HFF-Myc (cell line): ENCODE data around the gene OR2F2.

Experiments used
- DNase-seq: peaks from one replicate; pipeline ENCODE4 v3.0.0-alpha.2; 2011; ENCODE audit warnings: low read depth; ENCODE audit errors: extremely low read depth
- H3K4me3 ChIP-seq: replicated peaks from 2 replicates; pipeline ENCODE4 v1.5.1; 2011; ENCODE audit warnings: low read depth, mild to moderate bottlenecking, control low read depth, low read length
- CTCF ChIP-seq: IDR thresholded peaks from 2 replicates; pipeline ENCODE4 v1.5.1; 2012; ENCODE audit warnings: mild to moderate bottlenecking, low read depth, low read length, control low read depth; ENCODE audit errors: missing control alignments

Gene OR2F2

DNA sequence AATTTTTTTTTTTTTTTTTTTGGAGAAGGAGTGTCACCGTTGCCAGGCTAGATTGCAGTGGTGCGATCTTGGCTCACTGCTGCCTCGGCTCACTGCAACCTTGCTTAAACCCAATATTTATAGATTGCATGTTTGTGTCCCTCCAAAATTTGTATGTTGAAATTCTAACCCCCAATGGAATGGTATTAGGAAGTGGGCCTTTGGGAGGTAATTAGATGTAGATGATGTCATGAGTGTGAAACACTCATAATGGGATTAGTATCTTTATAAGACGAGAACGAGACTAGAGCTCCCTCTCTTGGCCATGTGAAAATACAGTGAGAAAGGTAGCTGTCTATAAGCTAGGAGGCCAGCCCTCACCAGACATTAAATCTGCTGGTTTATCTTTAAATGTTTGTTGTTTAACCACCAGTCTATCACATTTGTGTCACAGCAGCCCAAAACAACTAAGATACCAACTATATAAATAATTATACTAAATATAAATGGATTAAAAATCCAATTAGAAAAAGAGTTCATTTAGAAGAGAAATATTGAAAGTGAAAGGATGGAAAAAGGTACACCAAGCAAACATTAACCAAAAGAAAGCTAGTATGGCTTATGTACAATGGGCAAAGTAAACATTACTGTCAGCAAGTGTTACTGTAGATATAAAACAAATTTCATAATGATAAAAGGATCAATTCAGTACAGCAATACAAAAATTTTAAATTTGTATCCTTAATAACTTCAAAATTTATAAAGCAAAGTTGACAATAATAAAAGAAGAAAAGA lies 42.3 kb upstream of the OR2F2 start:
- TF ChIP-seq CTCF, result peak; percentile 37
- H3K4me3 ChIP-seq, result no peak overlapping the region
- DNase-seq, result no peak

GRCh38 chr7:143896667-143897066 lies 38.4 kb upstream of the OR2F2 start:
- no peak for DNase-seq
- H3K4me3 ChIP-seq, result no peak overlapping the region
- no peak for TF ChIP-seq CTCF

- no peak for TF ChIP-seq CTCF
- no peak for DNase-seq
- no peak overlapping the region for H3K4me3 ChIP-seq
Observed at GRCh38 chr7:143898810-143899209, 36.2 kb upstream of the OR2F2 start.

- no peak for DNase-seq
- no peak for TF ChIP-seq CTCF
- peak overlapping the region; percentile 80 for H3K4me3 ChIP-seq
Observed at GRCh38 chr7:143900230-143900766, 34.7 kb upstream of the OR2F2 start.

DNA sequence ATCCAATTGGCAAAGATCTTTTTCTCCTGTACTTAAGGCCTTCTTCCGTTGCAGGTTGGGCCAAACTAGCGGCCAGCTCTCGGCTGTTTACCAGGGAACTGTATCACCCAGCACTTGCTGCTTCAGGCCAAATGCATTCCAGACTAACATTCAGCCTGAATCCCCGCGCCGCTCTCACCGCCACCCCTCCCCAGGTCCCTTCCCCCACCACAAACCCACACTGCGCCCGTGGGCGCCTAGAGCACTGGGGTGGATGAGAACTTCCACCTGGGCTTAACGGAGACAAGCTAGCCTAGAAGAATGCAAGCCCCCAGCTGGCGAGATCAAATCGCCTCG lies 33.7 kb upstream of the OR2F2 start:
- DNase-seq, result no peak

DNA sequence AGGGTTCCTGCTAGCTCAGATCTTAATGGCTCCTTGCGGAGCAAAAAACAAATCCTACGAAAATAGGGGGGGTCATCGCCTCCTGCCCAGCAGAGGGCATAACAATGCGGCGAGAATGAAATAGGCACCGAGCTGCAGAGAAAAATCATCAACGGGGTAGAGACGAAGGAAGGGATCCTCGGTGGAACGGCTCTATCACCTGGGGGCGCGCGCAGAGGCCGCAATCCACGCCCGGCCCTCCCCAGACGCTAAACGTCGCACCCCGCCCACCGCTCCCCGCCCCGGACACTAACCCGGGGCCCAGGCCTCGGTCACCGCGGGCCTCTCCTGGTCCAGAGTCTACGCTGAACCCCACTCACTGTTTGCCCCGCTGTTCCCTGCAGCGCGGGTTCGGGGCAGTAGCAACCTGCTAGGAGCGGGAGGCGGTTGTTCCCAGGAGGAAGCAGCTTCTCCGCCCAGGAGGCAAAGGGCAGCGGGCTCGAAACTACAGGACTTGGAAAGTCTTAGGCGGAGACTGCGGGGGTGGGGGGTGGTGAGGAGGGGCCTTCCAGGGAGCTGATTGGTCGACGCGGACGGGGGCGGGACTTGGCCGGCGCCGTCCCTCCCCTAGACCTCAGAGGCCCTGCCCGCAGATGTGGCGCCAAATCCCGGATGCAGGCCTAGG lies 33.2 kb upstream of the OR2F2 start, which contains the start of gene TCAF1:
Gene TCAF1, minus strand, starts transcription at position 509 of the 664 bp plus-strand sequence. CDS start 25,568 bp downstream, outside the sequence.
- peak; percentile 81 for DNase-seq
- TF ChIP-seq CTCF, result peak; percentile 34

More for the DNA sequence above, 33.7 kb upstream of the OR2F2 start:
- no peak for TF ChIP-seq CTCF
- peak overlapping the region; percentile 80 for H3K4me3 ChIP-seq

More for the DNA sequence above, 33.2 kb upstream of the OR2F2 start, which contains the start of gene TCAF1:
- H3K4me3 ChIP-seq, result peak within 1 kb of the TSS; percentile 80
